NB4 (cell line): ENCODE results near the gene DMPK.

Experiments used
- CTCF ChIP-seq: IDR thresholded peaks from one replicate; pipeline ENCODE4 v1.5.1; 2012; ENCODE audit warnings: low read depth, low read length
- MAX ChIP-seq: IDR thresholded peaks from 2 replicates; pipeline ENCODE4 v1.6.1; 2011; ENCODE audit warnings: low read depth, low read length

GRCh38 chr19:45815481-45816216 is 33.4 kb upstream of the DMPK start:
- TF ChIP-seq CTCF: no peak
- TF ChIP-seq MAX: no peak
